DMS153 treated with DMSO at 0.1 percent for 48 hours (cell line): ENCODE results near the gene APOL3.
"Not testable (repeated sequence)": the region's sequence is repeated elsewhere in the genome, so short reads cannot be mapped to it uniquely, and the experiment has no call there.

Experiments used
- DNase-seq: peaks from one replicate; lab custom pipeline; 2025; ENCODE audit not compliant: unreplicated experiment; lab: John Stamatoyannopoulos, UW

APOL3 gene

GRCh38 chr22:36136988-36137387, 23.6 kb downstream of the APOL3 start:
- DNase-seq = no peak

GRCh38 chr22:36136475-36136874, 24.1 kb downstream of the APOL3 start:
- DNase-seq = no peak

GRCh38 chr22:36135306-36135980, 25.1 kb downstream of the APOL3 start:
- no peak for DNase-seq

GRCh38 chr22:36134182-36134581, 26.4 kb downstream of the APOL3 start:
- no peak for DNase-seq

- DNase-seq = no peak
Observed at GRCh38 chr22:36131907-36132306, 28.6 kb downstream of the APOL3 start.

- no peak for DNase-seq
Observed at GRCh38 chr22:36129486-36130388, 30.8 kb downstream of the APOL3 start.

GRCh38 chr22:36129071-36129470, 31.5 kb downstream of the APOL3 start:
- no peak for DNase-seq

- DNase-seq = no peak
Observed at GRCh38 chr22:36125994-36126531, 34.5 kb downstream of the APOL3 start.

GRCh38 chr22:36125434-36125833, 35.1 kb downstream of the APOL3 start:
- no peak for DNase-seq

- no peak for DNase-seq
Observed at GRCh38 chr22:36124666-36125065, 35.9 kb downstream of the APOL3 start.

- peak; percentile 97 for DNase-seq
Observed at GRCh38 chr22:36123673-36124630, 36.6 kb downstream of the APOL3 start.

- not testable (repeated sequence) for DNase-seq
Observed at GRCh38 chr22:36120621-36121351, 39.8 kb downstream of the APOL3 start.

GRCh38 chr22:36117053-36117554, 43.5 kb downstream of the APOL3 start:
- no peak for DNase-seq

- DNase-seq = no peak
Observed at GRCh38 chr22:36116127-36116526, 44.4 kb downstream of the APOL3 start.

- no peak for DNase-seq
Observed at GRCh38 chr22:36113121-36113520, 47.4 kb downstream of the APOL3 start.

- no peak for DNase-seq
Observed at GRCh38 chr22:36111316-36111715, 49.2 kb downstream of the APOL3 start.

- DNase-seq = no peak
Observed at GRCh38 chr22:36110306-36110881, 50.2 kb downstream of the APOL3 start.

- no peak for DNase-seq
Observed at GRCh38 chr22:36107436-36107835, 53.1 kb downstream of the APOL3 start.

- no peak for DNase-seq
Observed at GRCh38 chr22:36106910-36107309, 53.6 kb downstream of the APOL3 start.

- no peak for DNase-seq
Observed at GRCh38 chr22:36104988-36105387, 55.6 kb downstream of the APOL3 start.
